Activated B cell treated with CpG ODN at 0.5 μM for 24 hours (primary cell): ENCODE results near the gene CEP120. TPM values are rescaled to one million over a fixed set of nuclear protein-coding genes. Genes with fewer than 3 reads are reported as not detected.
"Not testable (repeated sequence)": the region's sequence is repeated elsewhere in the genome, so short reads cannot be mapped to it uniquely, and the experiment has no call there.

Experiments used
- ATAC-seq: fragments of 200-7000 bp; cut with Tn5 transposase; one replicate; pipeline ENCODE4 v1.10.0; 2021; ENCODE audit warnings: low read depth, mild to moderate bottlenecking, moderate library complexity
- CTCF ChIA-PET: fragments of 350-600 bp; sonication (Branson Sonifier 250); formaldehyde crosslinking; loops from one replicate; lab custom pipeline; 2021; ENCODE audit warnings: antibody characterized with exemption; lab: Charles Lee
- POLR2A ChIA-PET: fragments of 350-600 bp; sonication (Branson Sonifier 250); formaldehyde crosslinking; loops from one replicate; lab custom pipeline; 2021; ENCODE audit warnings: antibody characterized with exemption; lab: Charles Lee
- DNase-seq: peaks from one replicate; pipeline ENCODE4 v3.0.0; 2022
- H3K27ac Mint-ChIP-seq: one replicate; pipeline ENCODE4 v1.8.0; 2020; ENCODE audit warnings: mixed read lengths
- H3K27me3 Mint-ChIP-seq: one replicate; pipeline ENCODE4 v1.8.0; 2021; ENCODE audit warnings: mixed read lengths
- H3K36me3 Mint-ChIP-seq: one replicate; pipeline ENCODE4 v1.8.0; 2021; ENCODE audit warnings: low read depth, mixed read lengths
- H3K4me1 Mint-ChIP-seq: one replicate; pipeline ENCODE4 v1.8.0; 2021; ENCODE audit warnings: mixed read lengths
- H3K4me3 Mint-ChIP-seq: one replicate; pipeline ENCODE4 v1.8.0; 2020; ENCODE audit warnings: mild to moderate bottlenecking, mixed read lengths
- H3K9me3 Mint-ChIP-seq: one replicate; pipeline ENCODE4 v1.8.0; 2020; ENCODE audit warnings: mixed read lengths
- intact Hi-C: fragments of 100-400 bp; cut with micrococcal nuclease; formaldehyde crosslinking; loops from one replicate; pipeline ENCODE4 v1.15.1; 2024
- total RNA-seq: library from RNA; stranded (reverse); gene quantifications from 2 replicates; pipeline ENCODE4 v1.2.3, GENCODE V29; 2022
- TF ChIP-seq, protein P1 (sequence below): fragments of 200-600 bp; IDR thresholded peaks from one replicate; pipeline ENCODE4 v1.8.0; 2022; ENCODE audit warnings: antibody characterized with exemption, mild to moderate bottlenecking

The CEP120 gene
- total RNA-seq, 1 donor from 2014 or later = 43.1 TPM

DNA sequence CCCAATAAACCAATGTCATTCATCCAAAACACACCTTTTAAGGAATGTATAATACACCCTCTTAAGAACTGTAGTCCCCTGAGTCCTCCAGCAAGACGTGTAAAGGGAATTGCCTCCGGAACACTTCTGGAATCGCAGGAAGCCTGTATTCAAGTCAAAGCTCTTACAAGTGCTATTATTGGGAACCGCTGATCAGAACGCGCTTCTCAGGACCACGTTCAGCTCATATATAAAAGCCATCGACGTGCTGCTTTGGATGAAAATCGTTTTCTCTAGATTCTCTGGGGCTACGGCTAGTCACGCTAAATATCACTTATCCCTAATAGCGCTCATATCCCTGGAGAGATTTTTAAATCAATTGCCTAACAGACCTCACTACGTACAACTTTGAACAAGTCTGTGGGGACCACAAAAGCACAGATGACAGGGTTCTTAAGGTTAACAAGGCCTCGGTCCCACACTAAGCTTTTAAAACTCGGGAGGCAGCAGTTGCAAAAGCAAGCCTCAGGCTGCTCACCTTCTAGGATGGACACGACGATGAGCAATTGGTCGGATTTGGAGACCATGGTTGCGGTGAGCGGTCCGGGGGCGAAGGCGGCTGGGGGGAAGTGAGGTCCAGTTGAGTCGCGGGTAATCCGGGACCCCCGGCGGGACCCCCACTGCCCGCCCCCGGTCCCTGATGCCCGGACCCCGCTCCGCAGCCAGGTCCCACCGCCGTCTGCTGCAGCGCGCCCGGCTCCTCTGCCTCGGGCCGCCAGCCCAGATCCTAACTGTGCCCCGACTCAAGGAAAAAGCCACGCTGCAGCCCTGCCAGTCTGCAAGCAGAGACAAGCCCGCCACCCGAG is 548 bp downstream of the CEP120 start:
- ATAC-seq = peak; percentile 1
- ChIA-PET CTCF (interaction anchor here (0.7 to 2.9 kb wide), 19 partner anchors 11 to 906 kb away, joined by 3 to 43 read pairs (median 5); partner anchors contain the start of gene CSNK1G3), POLR2A (interaction anchor here (0.5 to 3.0 kb wide), 37 partner anchors 10 to 1326 kb away, joined by 3 to 108 read pairs (median 5); partner anchors contain the start of gene CSNK1G3)
- TF ChIP-seq, protein P1, sequence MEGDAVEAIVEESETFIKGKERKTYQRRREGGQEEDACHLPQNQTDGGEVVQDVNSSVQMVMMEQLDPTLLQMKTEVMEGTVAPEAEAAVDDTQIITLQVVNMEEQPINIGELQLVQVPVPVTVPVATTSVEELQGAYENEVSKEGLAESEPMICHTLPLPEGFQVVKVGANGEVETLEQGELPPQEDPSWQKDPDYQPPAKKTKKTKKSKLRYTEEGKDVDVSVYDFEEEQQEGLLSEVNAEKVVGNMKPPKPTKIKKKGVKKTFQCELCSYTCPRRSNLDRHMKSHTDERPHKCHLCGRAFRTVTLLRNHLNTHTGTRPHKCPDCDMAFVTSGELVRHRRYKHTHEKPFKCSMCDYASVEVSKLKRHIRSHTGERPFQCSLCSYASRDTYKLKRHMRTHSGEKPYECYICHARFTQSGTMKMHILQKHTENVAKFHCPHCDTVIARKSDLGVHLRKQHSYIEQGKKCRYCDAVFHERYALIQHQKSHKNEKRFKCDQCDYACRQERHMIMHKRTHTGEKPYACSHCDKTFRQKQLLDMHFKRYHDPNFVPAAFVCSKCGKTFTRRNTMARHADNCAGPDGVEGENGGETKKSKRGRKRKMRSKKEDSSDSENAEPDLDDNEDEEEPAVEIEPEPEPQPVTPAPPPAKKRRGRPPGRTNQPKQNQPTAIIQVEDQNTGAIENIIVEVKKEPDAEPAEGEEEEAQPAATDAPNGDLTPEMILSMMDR = no peak
- no peak for DNase-seq
- H3K27ac Mint-ChIP-seq = no peak overlapping the region
- intact Hi-C loops = loop anchor here (1.0 to 5.0 kb wide), 10 partner anchors 24 to 1460 kb away; partner anchors contain the start of genes CSNK1G3, SNX2, SNX24 and SRFBP1
- no peaks in the 10 kb centered on the region for H3K27me3 Mint-ChIP-seq
- H3K4me3 Mint-ChIP-seq = no peak overlapping the region
- H3K36me3 Mint-ChIP-seq = peaks cover 14% of the 10 kb centered on the region
- H3K4me1 Mint-ChIP-seq = peaks cover 14% of the 10 kb centered on the region
- H3K9me3 Mint-ChIP-seq = peaks cover 2% of the 10 kb centered on the region

DNA sequence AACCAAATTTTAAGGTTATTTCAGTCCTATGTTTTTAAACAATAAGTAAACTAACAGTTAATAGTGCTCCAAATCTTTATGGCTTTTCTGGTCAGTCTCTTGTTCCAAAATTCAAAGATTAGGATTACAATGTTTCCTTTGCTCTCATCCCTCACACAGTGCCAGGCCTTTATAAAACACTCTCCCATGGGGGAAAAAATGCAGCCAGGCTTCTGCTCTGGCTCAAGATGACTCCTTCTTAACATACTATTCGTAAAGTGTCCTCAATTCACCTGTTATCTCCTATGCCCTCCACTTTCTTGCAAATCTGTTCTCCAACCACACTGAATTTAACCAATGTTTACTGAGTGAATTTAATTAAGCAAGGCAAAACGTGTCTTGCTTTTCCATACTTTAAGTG is 1.4 kb downstream of the CEP120 start:
- Mint-ChIP-seq H3K27me3 (no peaks in the 10 kb centered on the region), H3K27ac (no peak overlapping the region), H3K36me3 (peaks cover 19% of the 10 kb centered on the region), H3K4me3 (no peak overlapping the region), H3K9me3 (peaks cover 2% of the 10 kb centered on the region), H3K4me1 (peaks cover 14% of the 10 kb centered on the region)
- TF ChIP-seq, protein P1 = no peak
- ATAC-seq (no peak), DNase-seq (no peak)
- ChIA-PET CTCF (interaction anchor here (2.2 to 2.9 kb wide), 2 partner anchors 91 to 189 kb away, joined by 4 to 43 read pairs; no protein-coding TSS in a partner anchor), POLR2A (interaction anchor here (0.6 to 3.0 kb wide), 11 partner anchors 9 to 1246 kb away, joined by 3 to 108 read pairs (median 7); partner anchors contain the start of gene CSNK1G3)
- intact Hi-C loops = loop anchor here (2.0 to 5.0 kb wide), 4 partner anchors 27 to 1459 kb away; partner anchors contain the start of genes SNX24 and SRFBP1

DNA sequence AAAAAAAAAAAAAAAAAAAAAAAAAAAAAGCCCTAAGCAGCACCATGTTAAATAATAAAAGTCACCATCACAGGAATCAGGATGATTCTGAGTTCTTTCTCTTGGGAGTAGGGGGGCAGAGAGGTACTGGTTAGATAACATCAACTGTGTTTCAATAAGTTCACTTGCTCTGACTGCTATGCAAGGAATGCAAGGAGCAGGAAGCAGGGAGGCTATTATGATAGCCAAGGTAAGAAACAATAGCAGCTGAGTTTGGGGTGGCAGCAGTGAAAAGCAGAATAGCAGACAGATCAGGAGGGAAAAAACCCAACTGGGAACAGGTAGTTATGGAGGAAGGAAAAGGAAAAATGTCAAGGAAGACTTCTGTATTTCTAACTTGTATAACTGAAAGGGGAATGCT is 8.2 kb downstream of the CEP120 start:
- Mint-ChIP-seq H3K4me1 (peaks cover 12% of the 10 kb centered on the region), H3K27me3 (no peaks in the 10 kb centered on the region), H3K4me3 (no peak overlapping the region), H3K36me3 (peaks cover 62% of the 10 kb centered on the region), H3K27ac (peak overlapping the region; percentile 13), H3K9me3 (no peaks in the 10 kb centered on the region)
- DNase-seq (no peak), ATAC-seq (no peak)
- ChIA-PET CTCF (no interaction called here), POLR2A (interaction anchor here (0.6 kb wide), 1 partner anchor 8 kb away, joined by 5 read pairs; the partner anchor contains the start of gene CEP120)
- intact Hi-C loops = no loop called here
- TF ChIP-seq, protein P1 = no peak

DNA sequence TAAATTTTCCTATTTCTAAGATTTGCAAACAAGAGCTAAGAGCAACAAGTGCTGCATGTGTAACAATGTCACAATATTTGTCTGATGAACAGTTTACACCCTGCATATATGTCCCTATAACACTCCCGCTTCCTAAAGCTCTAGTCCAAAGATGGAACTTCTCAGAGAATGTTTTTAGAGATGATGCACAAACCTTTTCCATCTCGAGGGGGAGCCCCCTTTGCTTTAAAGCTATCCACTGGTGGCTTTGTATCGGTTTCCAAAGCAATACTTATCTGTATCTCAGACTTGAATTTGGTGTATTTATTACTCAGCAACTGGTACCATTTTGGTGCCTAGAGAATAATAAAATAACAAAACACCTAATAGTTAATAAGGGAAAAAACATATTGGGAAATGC is 11.0 kb downstream of the CEP120 start:
- Mint-ChIP-seq H3K36me3 (peaks cover 76% of the 10 kb centered on the region), H3K27me3 (no peaks in the 10 kb centered on the region), H3K4me3 (no peak overlapping the region), H3K27ac (no peak overlapping the region), H3K4me1 (peaks cover 13% of the 10 kb centered on the region), H3K9me3 (no peaks in the 10 kb centered on the region)
- CTCF ChIA-PET = interaction anchor here (1.1 kb wide), 1 partner anchor 11 kb away, joined by 3 read pairs; the partner anchor contains the start of gene CEP120
- no peak for DNase-seq
- intact Hi-C loops = no loop called here
- no peak for ATAC-seq
- POLR2A ChIA-PET = interaction anchor here (1.9 kb wide), 1 partner anchor 11 kb away, joined by 7 read pairs; the partner anchor contains the start of gene CEP120
- TF ChIP-seq, protein P1 = no peak

DNA sequence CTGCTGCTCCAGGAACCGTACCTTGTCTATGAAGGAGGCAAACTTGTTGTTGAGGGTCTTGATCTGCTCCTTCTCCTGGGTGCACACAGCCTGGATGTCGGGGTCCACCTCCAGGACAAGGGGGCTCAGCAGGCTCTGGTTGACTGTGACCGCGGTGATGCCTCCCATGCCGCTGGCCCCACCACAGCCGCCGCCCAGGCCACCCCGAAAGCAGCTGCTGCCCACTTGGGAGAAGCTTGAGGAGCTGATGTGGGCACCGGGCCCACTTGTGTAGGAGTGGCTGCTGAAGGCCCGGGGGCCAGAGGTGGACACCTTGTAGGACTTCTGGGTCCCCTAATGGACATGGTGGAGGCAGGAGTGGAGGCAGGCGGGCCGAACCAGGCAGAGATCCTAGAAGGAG is 21.2 kb downstream of the CEP120 start:
- H3K27ac Mint-ChIP-seq, H3K4me3 Mint-ChIP-seq: not testable (repeated sequence)

More for the DNA sequence above, 21.2 kb downstream of the CEP120 start:
- H3K4me1 Mint-ChIP-seq = peaks cover 31% of the 10 kb centered on the region
- H3K27me3 Mint-ChIP-seq, CTCF ChIA-PET, H3K9me3 Mint-ChIP-seq, ATAC-seq, intact Hi-C loops, DNase-seq: not testable (repeated sequence)
- peaks cover 79% of the 10 kb centered on the region for H3K36me3 Mint-ChIP-seq
- POLR2A ChIA-PET = interaction anchor here (1.9 kb wide), 1 partner anchor 21 kb away, joined by 6 read pairs; the partner anchor contains the start of gene CEP120
